Central memory CD8-positive, alpha-beta T cell (primary cell): ENCODE data around the gene MIP.

Experiments
- ATAC-seq: fragments of 150-1000 bp; cut with Tn5 transposase; replicated peaks from 2 replicates; pipeline ENCODE4 v1.10.0; 2022; ENCODE audit warnings: mild to moderate bottlenecking, moderate FRiP score, moderate number of reproducible peaks; ENCODE audit not compliant: poor library complexity, severe bottlenecking; ENCODE audit errors: extremely low read depth
- DNase-seq, 2 donors: peaks; one replicate each; pipeline ENCODE4 v3.0.0; 2021; ENCODE audit warnings: low spot score in 2 of 2
- H3K27ac Mint-ChIP-seq: one replicate; pipeline ENCODE4 v1.8.0; 2022; ENCODE audit warnings: low read depth, mild to moderate bottlenecking, moderate library complexity, mixed read lengths
- H3K27me3 Mint-ChIP-seq: one replicate; pipeline ENCODE4 v1.8.0; 2022; ENCODE audit warnings: mixed read lengths
- H3K36me3 Mint-ChIP-seq: one replicate; pipeline ENCODE4 v1.8.0; 2022; ENCODE audit warnings: mild to moderate bottlenecking, moderate library complexity, mixed read lengths; ENCODE audit not compliant: insufficient read depth
- H3K4me1 Mint-ChIP-seq: one replicate; pipeline ENCODE4 v1.8.0; 2022; ENCODE audit warnings: mixed read lengths
- H3K4me3 Mint-ChIP-seq: one replicate; pipeline ENCODE4 v1.8.0; 2022; ENCODE audit warnings: mild to moderate bottlenecking, moderate library complexity, mixed read lengths
- H3K9me3 Mint-ChIP-seq: one replicate; pipeline ENCODE4 v1.8.0; 2022; ENCODE audit warnings: mixed read lengths

Gene MIP

GRCh38 chr12:56484566-56484965 is 30.1 kb upstream of the MIP start:
- peaks cover 3% of the 10 kb centered on the region for H3K36me3 Mint-ChIP-seq
- ATAC-seq, result no peak
- H3K4me1 Mint-ChIP-seq, result peaks cover 21% of the 10 kb centered on the region
- no peak overlapping the region for H3K27ac Mint-ChIP-seq
- no peak for DNase-seq
- no peaks in the 10 kb centered on the region for H3K9me3 Mint-ChIP-seq
- no peak overlapping the region for H3K4me3 Mint-ChIP-seq
- no peaks in the 10 kb centered on the region for H3K27me3 Mint-ChIP-seq

- Mint-ChIP-seq H3K9me3 (no peaks in the 10 kb centered on the region), H3K36me3 (no peaks in the 10 kb centered on the region), H3K4me3 (no peak overlapping the region), H3K27ac (no peak overlapping the region), H3K27me3 (no peaks in the 10 kb centered on the region), H3K4me1 (peaks cover 6% of the 10 kb centered on the region)
- ATAC-seq (no peak), DNase-seq (no peak)
Measured at GRCh38 chr12:56479625-56480024, 25.2 kb upstream of the MIP start.

GRCh38 chr12:56477521-56478225 is 23.2 kb upstream of the MIP start:
- Mint-ChIP-seq H3K4me1 (peaks cover 6% of the 10 kb centered on the region), H3K27me3 (no peaks in the 10 kb centered on the region), H3K36me3 (no peaks in the 10 kb centered on the region), H3K9me3 (no peaks in the 10 kb centered on the region), H3K4me3 (no peak overlapping the region), H3K27ac (peak overlapping the region; percentile 38)
- no peak for ATAC-seq
- no peak for DNase-seq

GRCh38 chr12:56476972-56477432 is 22.5 kb upstream of the MIP start:
- no peaks in the 10 kb centered on the region for H3K36me3 Mint-ChIP-seq
- no peak overlapping the region for H3K27ac Mint-ChIP-seq
- H3K27me3 Mint-ChIP-seq, result no peaks in the 10 kb centered on the region
- no peaks in the 10 kb centered on the region for H3K9me3 Mint-ChIP-seq
- H3K4me1 Mint-ChIP-seq, result peaks cover 6% of the 10 kb centered on the region
- no peak overlapping the region for H3K4me3 Mint-ChIP-seq
- DNase-seq (no peak), ATAC-seq (no peak)

- Mint-ChIP-seq H3K27ac (peak overlapping the region; percentile 81), H3K4me1 (peaks cover 6% of the 10 kb centered on the region), H3K9me3 (no peaks in the 10 kb centered on the region), H3K36me3 (no peaks in the 10 kb centered on the region), H3K27me3 (no peaks in the 10 kb centered on the region), H3K4me3 (no peak overlapping the region)
- no peak for DNase-seq
- ATAC-seq, result no peak
Measured at GRCh38 chr12:56476143-56476542, 21.7 kb upstream of the MIP start.

GRCh38 chr12:56474389-56474788 is 19.9 kb upstream of the MIP start:
- ATAC-seq, result no peak
- Mint-ChIP-seq H3K27ac (no peak overlapping the region), H3K4me1 (peaks cover 7% of the 10 kb centered on the region), H3K36me3 (peaks cover 6% of the 10 kb centered on the region), H3K4me3 (no peak overlapping the region), H3K27me3 (no peaks in the 10 kb centered on the region), H3K9me3 (no peaks in the 10 kb centered on the region)
- no peak for DNase-seq

GRCh38 chr12:56469007-56469930 is 14.8 kb upstream of the MIP start:
- ATAC-seq (no peak), DNase-seq (no peak)
- Mint-ChIP-seq H3K27ac (peak overlapping the region; percentile 95), H3K36me3 (peaks cover 18% of the 10 kb centered on the region), H3K9me3 (no peaks in the 10 kb centered on the region), H3K4me1 (peaks cover 23% of the 10 kb centered on the region), H3K4me3 (peak overlapping the region; percentile 95), H3K27me3 (no peaks in the 10 kb centered on the region)

- Mint-ChIP-seq H3K27me3 (no peaks in the 10 kb centered on the region), H3K27ac (peak within 1 kb of the TSS; percentile 95), H3K36me3 (peaks cover 18% of the 10 kb centered on the region), H3K4me1 (peaks cover 25% of the 10 kb centered on the region), H3K9me3 (no peaks in the 10 kb centered on the region), H3K4me3 (peak within 1 kb of the TSS; percentile 95)
- DNase-seq (peak; percentile 85 to 92), ATAC-seq (peak; percentile 100)
Measured at GRCh38 chr12:56468216-56469006, 14.0 kb upstream of the MIP start, which contains the start of gene SPRYD4. Gene SPRYD4, plus strand, starts transcription at chr12:56468578. Its CDS starts 14 bp downstream, at chr12:56468592.

- H3K9me3 Mint-ChIP-seq, result no peaks in the 10 kb centered on the region
- no peak overlapping the region for H3K4me3 Mint-ChIP-seq
- no peaks in the 10 kb centered on the region for H3K27me3 Mint-ChIP-seq
- H3K4me1 Mint-ChIP-seq, result peaks cover 6% of the 10 kb centered on the region
- H3K27ac Mint-ChIP-seq, result no peak overlapping the region
- ATAC-seq, result no peak
- peaks cover 2% of the 10 kb centered on the region for H3K36me3 Mint-ChIP-seq
- no peak for DNase-seq
Measured at GRCh38 chr12:56462565-56462964, 8.1 kb upstream of the MIP start.

GRCh38 chr12:56461235-56462159 is 7.0 kb upstream of the MIP start:
- no peaks in the 10 kb centered on the region for H3K9me3 Mint-ChIP-seq
- no peak overlapping the region for H3K27ac Mint-ChIP-seq
- H3K4me3 Mint-ChIP-seq, result no peak overlapping the region
- H3K27me3 Mint-ChIP-seq, result no peaks in the 10 kb centered on the region
- H3K4me1 Mint-ChIP-seq, result peaks cover 6% of the 10 kb centered on the region
- no peak for DNase-seq
- H3K36me3 Mint-ChIP-seq, result peaks cover 2% of the 10 kb centered on the region
- ATAC-seq, result no peak

- Mint-ChIP-seq H3K27ac (no peak overlapping the region), H3K27me3 (no peaks in the 10 kb centered on the region), H3K36me3 (no peaks in the 10 kb centered on the region), H3K9me3 (no peaks in the 10 kb centered on the region), H3K4me1 (no peaks in the 10 kb centered on the region), H3K4me3 (no peak overlapping the region)
- DNase-seq (no peak), ATAC-seq (no peak)
Measured at GRCh38 chr12:56457817-56458216, 3.4 kb upstream of the MIP start.
